GM18508 (cell line): ENCODE results near the gene STK39.
"Not testable (repeated sequence)": the region's sequence is repeated elsewhere in the genome, so short reads cannot be mapped to it uniquely, and the experiment has no call there.

ENCODE experiments used
- ATAC-seq: cut with Tn5 transposase; IDR thresholded peaks from one replicate; pipeline ENCODE4 v1.9.1; 2021; ENCODE audit warnings: moderate number of reproducible peaks; ENCODE audit not compliant: insufficient read depth, unreplicated experiment

Gene STK39

GRCh38 chr2:168143813-168144212 is 103.6 kb downstream of the STK39 start:
- ATAC-seq, result no peak

GRCh38 chr2:168140892-168141291 is 106.5 kb downstream of the STK39 start:
- ATAC-seq, result no peak

DNA sequence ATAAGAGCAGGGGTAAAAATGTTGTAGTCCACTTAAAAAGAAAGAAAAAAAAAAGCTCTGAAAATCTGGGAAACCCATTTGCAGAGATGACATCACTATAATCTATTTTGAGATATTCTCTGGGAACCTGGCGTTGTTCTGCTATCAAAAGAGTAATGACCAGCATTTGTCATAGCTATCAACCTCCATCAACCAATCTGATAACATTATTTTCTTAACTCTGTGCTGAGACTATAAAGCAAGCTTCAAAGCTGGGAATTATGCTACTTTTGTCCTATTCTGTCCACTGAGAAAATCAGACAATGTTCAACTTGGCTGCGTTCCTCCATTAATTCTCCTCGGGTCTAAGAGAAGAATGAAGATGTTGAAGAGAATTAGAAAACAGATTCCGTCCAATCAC is 107.5 kb downstream of the STK39 start:
- ATAC-seq, result no peak

DNA sequence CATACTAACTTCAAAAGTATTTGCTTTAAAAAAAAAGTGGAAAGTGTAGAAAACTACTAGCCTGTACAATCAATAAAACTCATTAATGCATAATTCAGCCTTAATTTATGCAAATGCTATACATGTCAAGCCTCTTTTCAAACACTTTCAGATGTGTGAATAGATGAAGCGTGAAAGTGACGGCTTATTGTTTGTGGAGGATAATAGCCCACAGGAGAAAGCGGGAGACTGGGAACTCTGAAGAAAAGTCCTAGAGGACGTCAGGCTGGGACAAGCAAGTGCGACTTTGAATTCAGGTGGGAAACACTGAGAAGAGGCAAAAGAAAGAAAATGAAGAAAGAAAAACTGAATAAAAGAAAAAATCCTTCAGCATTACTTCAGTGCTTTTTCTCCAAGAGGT is 108.5 kb downstream of the STK39 start:
- ATAC-seq, result no peak

DNA sequence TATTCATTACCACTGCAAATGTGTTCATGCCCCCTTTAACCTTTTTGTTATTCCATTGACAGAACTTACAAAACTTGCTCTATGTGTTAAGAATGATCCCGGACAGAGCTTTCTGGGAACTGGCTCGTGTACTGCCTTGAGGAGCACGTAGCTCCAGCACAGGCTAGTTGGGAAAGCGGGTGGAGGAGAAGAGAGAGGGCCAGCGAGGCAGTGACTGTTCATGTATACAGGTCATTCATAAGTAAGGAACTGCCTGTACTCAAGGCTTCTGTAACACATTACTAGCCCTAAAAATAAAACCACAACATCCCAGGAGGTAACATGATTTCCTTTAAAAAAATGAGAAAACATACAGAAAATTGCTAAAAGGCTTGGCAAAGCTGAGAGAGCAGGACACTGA is 109.0 kb downstream of the STK39 start:
- no peak for ATAC-seq

GRCh38 chr2:168137510-168138180 is 109.8 kb downstream of the STK39 start:
- ATAC-seq, result no peak

DNA sequence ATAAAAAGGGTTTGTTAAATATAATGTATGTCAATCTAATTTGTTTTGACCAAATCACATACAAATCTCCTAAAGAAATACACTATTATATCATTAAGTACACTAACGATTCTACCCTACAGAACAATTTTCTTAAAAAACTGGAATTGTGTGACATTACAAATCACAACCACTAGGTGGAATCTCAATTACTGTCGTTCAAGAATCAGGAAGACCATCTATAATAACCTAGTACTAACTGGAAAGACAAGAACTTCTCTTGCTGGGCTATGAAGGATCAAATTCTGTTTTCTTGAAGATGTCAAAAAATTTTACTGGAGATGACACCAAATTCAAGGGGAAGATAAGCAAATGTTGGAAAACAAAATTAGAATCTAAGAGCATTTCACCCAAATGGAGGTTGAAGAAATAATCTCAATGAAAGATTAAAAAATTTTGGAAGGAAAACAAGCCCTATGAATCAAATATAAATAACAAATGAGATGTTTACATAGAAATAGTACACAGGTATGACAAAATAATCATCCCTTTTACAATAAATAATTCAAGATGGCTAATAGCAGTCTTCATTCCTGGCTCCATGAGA is 110.9 kb downstream of the STK39 start:
- ATAC-seq, result peak; percentile 67

DNA sequence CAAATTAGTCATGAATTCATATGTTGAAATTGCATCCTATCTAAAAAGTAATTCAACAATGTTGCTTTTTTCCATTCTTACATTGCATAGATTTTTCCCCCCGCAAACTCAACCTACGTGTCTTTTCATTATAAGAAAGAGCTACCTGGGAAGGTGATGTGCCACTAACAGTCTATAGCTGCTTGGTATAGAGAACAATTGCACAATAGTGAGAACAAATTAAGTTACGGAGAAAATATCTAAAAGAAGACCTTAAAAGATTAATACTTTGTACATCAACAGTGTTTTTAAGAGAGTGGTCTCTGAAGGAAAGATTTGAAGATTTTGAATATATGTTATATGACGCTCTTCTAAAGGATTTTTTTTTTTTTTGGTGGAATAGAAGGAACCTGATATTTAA is 111.8 kb downstream of the STK39 start:
- no peak for ATAC-seq

DNA sequence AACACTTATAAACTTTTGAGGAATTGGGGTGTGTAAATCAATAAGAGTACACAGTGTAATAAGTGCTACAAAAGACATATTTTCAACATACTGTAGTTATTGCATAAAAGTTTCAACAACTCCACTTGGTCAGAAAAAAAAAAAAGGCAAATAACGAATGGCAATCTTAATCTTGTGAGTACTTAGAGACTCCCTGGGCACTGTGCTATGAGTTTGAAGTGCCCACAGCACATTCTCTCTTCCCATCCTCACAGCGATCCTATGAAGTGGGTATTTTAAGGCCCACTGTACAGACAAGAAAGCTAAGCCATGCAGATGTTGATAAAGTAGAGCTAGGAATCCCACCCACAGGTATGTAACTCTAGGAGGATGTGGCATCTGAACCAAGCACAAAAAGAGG is 112.3 kb downstream of the STK39 start:
- ATAC-seq, result no peak

DNA sequence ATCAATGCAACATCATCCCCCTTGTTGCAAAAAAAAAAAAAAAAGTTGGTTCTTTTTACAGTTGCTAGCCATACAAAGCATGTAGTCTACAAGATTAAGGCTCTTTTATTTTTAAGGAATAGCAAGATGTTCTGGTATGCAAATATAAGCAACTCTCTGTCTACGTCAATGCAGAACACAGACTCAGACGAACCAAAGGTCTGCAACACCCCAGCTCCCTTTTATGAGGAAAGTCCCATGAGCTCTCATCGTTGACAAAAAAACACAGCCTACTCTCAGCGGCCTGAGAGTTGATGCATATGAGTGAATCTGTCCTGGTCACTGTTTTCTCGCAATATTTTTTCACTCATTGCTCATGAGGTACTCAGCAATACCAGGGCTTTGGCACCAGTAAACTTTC is 112.9 kb downstream of the STK39 start:
- ATAC-seq, result no peak

- ATAC-seq, result no peak
These were observed 115.0 kb downstream of the STK39 start for GRCh38 chr2:168132389-168132788.

GRCh38 chr2:168130346-168130745 is 117.0 kb downstream of the STK39 start:
- ATAC-seq, result no peak

GRCh38 chr2:168127371-168127770 is 120.0 kb downstream of the STK39 start:
- ATAC-seq, result no peak

GRCh38 chr2:168122210-168122609 is 125.2 kb downstream of the STK39 start:
- not testable (repeated sequence) for ATAC-seq

GRCh38 chr2:168120730-168121129 is 126.7 kb downstream of the STK39 start:
- ATAC-seq, result no peak

DNA sequence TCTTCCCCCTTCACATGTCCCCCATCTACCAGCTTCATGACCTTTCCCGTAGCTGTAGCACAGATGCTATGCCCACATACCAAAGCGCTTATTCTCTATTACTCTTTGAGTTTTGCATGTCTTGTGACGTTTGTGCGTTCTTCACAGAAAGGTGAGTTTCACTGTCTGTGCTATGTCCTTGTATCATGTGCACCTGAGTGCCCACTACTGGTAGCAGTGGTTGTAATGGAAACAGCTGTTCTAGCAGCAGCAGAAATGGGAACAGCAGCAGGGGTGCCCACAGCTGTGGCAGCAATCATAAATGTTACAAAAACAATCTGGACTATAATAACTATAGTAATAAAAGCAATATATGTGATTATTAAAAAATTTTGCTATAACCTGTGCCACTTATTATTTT is 127.1 kb downstream of the STK39 start:
- no peak for ATAC-seq

DNA sequence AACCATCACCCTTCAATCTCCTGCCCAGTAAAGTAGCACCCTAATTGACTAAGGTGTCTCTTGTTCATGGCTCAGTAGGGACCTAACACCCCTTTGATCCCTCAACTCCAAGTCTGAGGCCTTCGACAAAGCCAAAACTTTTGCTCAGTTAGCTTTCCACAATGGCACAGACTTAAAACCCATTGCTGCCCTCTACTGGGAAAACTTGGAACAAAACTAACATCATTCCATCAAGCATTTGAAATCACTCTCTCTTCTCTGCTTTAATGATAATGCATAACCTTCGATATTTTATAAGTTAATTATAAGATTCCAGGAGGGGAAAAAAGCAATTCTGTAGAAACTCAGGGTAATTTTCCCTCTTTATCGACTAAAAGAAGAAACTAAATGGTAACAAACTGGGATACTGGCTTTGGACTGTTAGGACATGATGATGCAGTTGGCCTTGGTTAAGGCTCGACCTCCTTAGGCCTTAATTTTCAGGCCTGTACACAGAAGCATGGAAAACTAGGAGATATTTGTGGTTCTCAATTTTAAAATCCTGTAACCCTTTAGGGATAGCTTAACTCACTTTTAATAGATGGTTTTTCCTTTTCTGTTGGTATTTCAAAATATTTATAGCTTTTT is 127.8 kb downstream of the STK39 start:
- no peak for ATAC-seq

DNA sequence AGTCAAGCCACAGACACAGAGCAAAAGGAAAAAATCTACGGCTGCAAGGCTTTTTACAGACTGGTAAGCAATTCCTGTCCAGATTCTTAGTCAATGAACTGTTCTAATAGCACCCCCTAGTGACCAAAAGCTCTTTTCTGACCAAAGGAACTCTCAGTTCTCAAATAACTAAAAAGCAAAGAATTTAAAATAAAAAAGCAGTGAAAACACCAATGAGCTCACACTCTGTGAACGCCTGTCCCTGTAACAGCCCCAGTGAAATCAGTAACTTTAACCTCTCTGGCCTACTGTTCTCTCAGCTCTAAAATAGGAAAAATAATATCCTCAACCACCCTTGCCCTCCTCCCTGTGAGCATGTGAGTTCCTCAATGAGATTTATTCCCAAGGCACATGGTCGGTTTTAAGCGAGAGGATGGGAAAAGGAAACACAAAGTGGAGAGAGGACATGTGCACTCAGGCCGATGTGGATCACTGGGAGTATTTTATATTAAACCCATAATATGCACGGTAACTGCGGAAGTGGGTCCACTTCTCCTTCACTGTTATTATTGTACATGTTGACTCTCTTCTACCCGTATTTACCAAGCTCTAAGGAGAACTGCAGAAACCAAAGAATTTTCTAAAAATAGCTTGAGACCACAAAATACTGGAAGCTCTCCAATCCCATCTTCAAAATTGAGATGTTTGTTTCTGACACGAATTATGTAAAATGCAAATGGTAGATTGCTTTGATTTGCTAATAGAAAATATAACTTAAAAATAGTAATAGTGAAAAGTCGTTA is 128.5 kb downstream of the STK39 start:
- ATAC-seq, result peak; percentile 43

GRCh38 chr2:168116448-168116847 is 130.9 kb downstream of the STK39 start:
- no peak for ATAC-seq

- ATAC-seq, result no peak
These were observed 132.8 kb downstream of the STK39 start for GRCh38 chr2:168114619-168115018.

GRCh38 chr2:168114040-168114439 is 133.4 kb downstream of the STK39 start:
- no peak for ATAC-seq
